A549 (cell line): Measurements from ENCODE around the gene WLS.

Experiments used
- CHD4 ChIP-seq: fragments of 200-600 bp; sonication (generic); IDR thresholded peaks from 2 replicates; pipeline ENCODE4 v1.6.1; 2016; ENCODE audit warnings: antibody characterized with exemption, mild to moderate bottlenecking, borderline replicate concordance
- CTCF ChIP-seq: fragments of >200 bp; sonication (Bioruptor Twin); formaldehyde crosslinking; IDR thresholded peaks from 3 replicates; pipeline ENCODE4 v1.5.1; 2016
- ESRRA ChIP-seq: fragments of 150-350 bp; IDR thresholded peaks from 2 replicates; pipeline ENCODE4 v1.6.1; 2014; ENCODE audit warnings: mild to moderate bottlenecking, low read length, borderline replicate concordance
- HOXA7 ChIP-seq: fragments of 250-450 bp; sonication (Bioruptor Pico); IDR thresholded peaks from 2 replicates; pipeline ENCODE4 v1.5.0; 2020; ENCODE audit warnings: mild to moderate bottlenecking, moderate library complexity
- MAFK ChIP-seq: fragments of 450-650 bp; IDR thresholded peaks from 2 replicates; pipeline ENCODE4 v1.6.1; 2014; ENCODE audit not compliant: partially characterized antibody
- POLR2A ChIP-seq: IDR thresholded peaks from 2 replicates; pipeline ENCODE4 v1.6.1; 2012; ENCODE audit warnings: mild to moderate bottlenecking, low read length
- RFX5 ChIP-seq: fragments of 450-650 bp; IDR thresholded peaks from 2 replicates; pipeline ENCODE4 v1.7.1; 2014; ENCODE audit warnings: antibody characterized with exemption, mild to moderate bottlenecking, moderate library complexity
- USF2 ChIP-seq: fragments of 450-650 bp; IDR thresholded peaks from 2 replicates; pipeline ENCODE4 v1.6.1; 2014; ENCODE audit warnings: antibody characterized with exemption
- ZFP36 ChIP-seq: fragments of 450-650 bp; IDR thresholded peaks from 2 replicates; pipeline ENCODE4 v1.6.1; 2014; ENCODE audit warnings: borderline replicate concordance; ENCODE audit not compliant: partially characterized antibody
- TF ChIP-seq, protein P1 (sequence below): fragments of 200-600 bp; sonication (generic); IDR thresholded peaks from 2 replicates; pipeline ENCODE4 v1.6.1; 2016; ENCODE audit warnings: antibody characterized with exemption, mild to moderate bottlenecking, moderate library complexity
- TF ChIP-seq, protein P2 (sequence below): IDR thresholded peaks from 2 replicates; pipeline ENCODE4 v1.6.1; 2012

GRCh38 chr1:68120136-68120791 lies 112.1 kb downstream of the WLS start:
- TF ChIP-seq CHD4 (no peak), CTCF (peak; percentile 71), USF2 (no peak), POLR2A (no peak), RFX5 (no peak), HOXA7 (CRISPR knock-in tag) (no peak), ZFP36 (no peak), MAFK (no peak), ESRRA (no peak)
- TF ChIP-seq, protein P1, sequence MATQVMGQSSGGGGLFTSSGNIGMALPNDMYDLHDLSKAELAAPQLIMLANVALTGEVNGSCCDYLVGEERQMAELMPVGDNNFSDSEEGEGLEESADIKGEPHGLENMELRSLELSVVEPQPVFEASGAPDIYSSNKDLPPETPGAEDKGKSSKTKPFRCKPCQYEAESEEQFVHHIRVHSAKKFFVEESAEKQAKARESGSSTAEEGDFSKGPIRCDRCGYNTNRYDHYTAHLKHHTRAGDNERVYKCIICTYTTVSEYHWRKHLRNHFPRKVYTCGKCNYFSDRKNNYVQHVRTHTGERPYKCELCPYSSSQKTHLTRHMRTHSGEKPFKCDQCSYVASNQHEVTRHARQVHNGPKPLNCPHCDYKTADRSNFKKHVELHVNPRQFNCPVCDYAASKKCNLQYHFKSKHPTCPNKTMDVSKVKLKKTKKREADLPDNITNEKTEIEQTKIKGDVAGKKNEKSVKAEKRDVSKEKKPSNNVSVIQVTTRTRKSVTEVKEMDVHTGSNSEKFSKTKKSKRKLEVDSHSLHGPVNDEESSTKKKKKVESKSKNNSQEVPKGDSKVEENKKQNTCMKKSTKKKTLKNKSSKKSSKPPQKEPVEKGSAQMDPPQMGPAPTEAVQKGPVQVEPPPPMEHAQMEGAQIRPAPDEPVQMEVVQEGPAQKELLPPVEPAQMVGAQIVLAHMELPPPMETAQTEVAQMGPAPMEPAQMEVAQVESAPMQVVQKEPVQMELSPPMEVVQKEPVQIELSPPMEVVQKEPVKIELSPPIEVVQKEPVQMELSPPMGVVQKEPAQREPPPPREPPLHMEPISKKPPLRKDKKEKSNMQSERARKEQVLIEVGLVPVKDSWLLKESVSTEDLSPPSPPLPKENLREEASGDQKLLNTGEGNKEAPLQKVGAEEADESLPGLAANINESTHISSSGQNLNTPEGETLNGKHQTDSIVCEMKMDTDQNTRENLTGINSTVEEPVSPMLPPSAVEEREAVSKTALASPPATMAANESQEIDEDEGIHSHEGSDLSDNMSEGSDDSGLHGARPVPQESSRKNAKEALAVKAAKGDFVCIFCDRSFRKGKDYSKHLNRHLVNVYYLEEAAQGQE: no peak
- TF ChIP-seq, protein P2, sequence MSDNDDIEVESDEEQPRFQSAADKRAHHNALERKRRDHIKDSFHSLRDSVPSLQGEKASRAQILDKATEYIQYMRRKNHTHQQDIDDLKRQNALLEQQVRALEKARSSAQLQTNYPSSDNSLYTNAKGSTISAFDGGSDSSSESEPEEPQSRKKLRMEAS: no peak
